GM12891 (cell line): Measurements from ENCODE around the gene CALCOCO1.

Source experiments
- POLR2A ChIP-seq: IDR thresholded peaks from 2 replicates; pipeline ENCODE4 v1.6.1; 2011; ENCODE audit warnings: low read depth, low read length, control low read depth
- SPI1 ChIP-seq: IDR thresholded peaks from 2 replicates; pipeline ENCODE4 v1.6.1; 2011; ENCODE audit warnings: low read depth, low read length, control low read depth
- TAF1 ChIP-seq: IDR thresholded peaks from 2 replicates; pipeline ENCODE4 v1.6.1; 2011; ENCODE audit warnings: low read depth, low read length, control low read depth

DNA sequence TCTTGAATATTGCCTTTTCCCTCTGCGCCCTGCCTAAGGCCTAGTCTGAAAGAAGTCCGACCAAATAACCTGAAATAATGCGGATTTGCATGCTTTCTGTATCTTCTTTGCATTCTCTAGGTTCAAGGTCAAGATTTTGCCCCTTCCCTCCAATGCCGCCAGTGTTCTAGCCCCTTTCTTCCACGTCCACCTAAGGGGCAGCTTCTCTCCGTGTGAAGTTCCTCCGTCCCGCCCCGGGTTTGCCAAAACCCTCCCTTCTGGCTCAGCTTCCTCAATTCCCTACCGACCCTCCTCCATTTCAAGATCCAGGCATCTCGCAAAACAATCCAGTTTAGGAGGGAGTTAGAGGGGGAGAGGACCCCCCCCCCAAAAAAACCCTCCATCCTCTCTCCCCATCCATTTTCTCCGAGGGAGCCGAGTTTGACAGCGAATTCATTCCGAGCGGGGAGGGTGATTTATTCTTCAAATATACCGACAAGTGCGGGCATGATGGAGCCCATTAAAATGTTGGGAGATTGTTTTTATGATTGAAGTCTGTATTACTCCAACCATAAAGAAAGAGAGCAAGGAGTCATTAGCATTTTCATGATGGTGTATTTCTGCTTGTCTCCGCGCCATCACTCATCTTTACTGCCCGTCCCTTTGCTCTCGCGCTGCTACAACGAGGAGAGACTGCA, 30.5 kb downstream of the CALCOCO1 start:
- TF ChIP-seq POLR2A (no peak), TAF1 (no peak), SPI1 (no peak)
